H9 (cell line): Measurements from ENCODE around the gene TRPV6. TPM values are rescaled to one million over a fixed set of nuclear protein-coding genes. Genes with fewer than 3 reads are reported as not detected.

Experiments
- DNase-seq: peaks from one replicate; pipeline ENCODE4 v3.0.0-alpha.2; 2017
- H2AFZ ChIP-seq: one replicate; pipeline ENCODE4 v1.6.1; 2013; ENCODE audit warnings: mild to moderate bottlenecking, low read length, control low read depth, moderate library complexity
- H2AK5ac ChIP-seq: 2 replicates; pipeline ENCODE4 v1.6.1; 2013; ENCODE audit warnings: low read length, control low read depth, mixed read lengths; ENCODE audit not compliant: insufficient read length
- H2BK120ac ChIP-seq: one replicate; pipeline ENCODE4 v1.6.1; 2013; ENCODE audit warnings: low read depth, mild to moderate bottlenecking, low read length, control low read depth, inconsistent platforms; ENCODE audit not compliant: poor library complexity, severe bottlenecking
- H2BK12ac ChIP-seq: 2 replicates; pipeline ENCODE4 v1.6.1; 2013; ENCODE audit warnings: low read length, control low read depth, mixed read lengths, low read depth; ENCODE audit not compliant: insufficient read length
- H2BK15ac ChIP-seq: 2 replicates; pipeline ENCODE4 v1.6.1; 2013; ENCODE audit warnings: low read depth, low read length, control low read depth
- H2BK20ac ChIP-seq: one replicate; pipeline ENCODE4 v1.6.1; 2013; ENCODE audit warnings: low read depth, mild to moderate bottlenecking, low read length, control low read depth, inconsistent platforms; ENCODE audit not compliant: poor library complexity, severe bottlenecking
- H2BK5ac ChIP-seq: 2 replicates; pipeline ENCODE4 v1.6.1; 2013; ENCODE audit warnings: low read length, control low read depth, mixed read lengths; ENCODE audit not compliant: insufficient read length
- H3K14ac ChIP-seq: 2 replicates; pipeline ENCODE4 v1.6.1; 2013; ENCODE audit warnings: low read length, control low read depth; ENCODE audit not compliant: insufficient read depth
- H3K18ac ChIP-seq: 2 replicates; pipeline ENCODE4 v1.6.1; 2013; ENCODE audit warnings: low read depth, mild to moderate bottlenecking, mixed read lengths, low read length, control low read depth; ENCODE audit not compliant: insufficient read length
- H3K23ac ChIP-seq: 2 replicates; pipeline ENCODE4 v1.6.1; 2013; ENCODE audit warnings: low read length, control low read depth, mixed read lengths, low read depth; ENCODE audit not compliant: insufficient read length
- H3K23me2 ChIP-seq: 2 replicates; pipeline ENCODE4 v1.6.1; 2013; ENCODE audit warnings: low read depth, mild to moderate bottlenecking, mixed read lengths, low read length, control low read depth; ENCODE audit not compliant: insufficient read length, poor library complexity, severe bottlenecking
- H3K27ac ChIP-seq: 2 replicates; pipeline ENCODE4 v1.5.1; 2013; ENCODE audit warnings: low read length, control low read depth, mixed read lengths, low read depth; ENCODE audit not compliant: insufficient read length
- H3K27me3 ChIP-seq: 2 replicates; pipeline ENCODE4 v1.6.1; 2013; ENCODE audit warnings: low read length, control low read depth, inconsistent platforms; ENCODE audit not compliant: insufficient read depth
- H3K4ac ChIP-seq: 2 replicates; pipeline ENCODE4 v1.6.1; 2013; ENCODE audit warnings: low read depth, mild to moderate bottlenecking, control low read depth, inconsistent platforms, low read length, moderate library complexity
- H3K4me1 ChIP-seq: 2 replicates; pipeline ENCODE4 v1.6.1; 2013; ENCODE audit warnings: low read length, control low read depth, inconsistent platforms; ENCODE audit not compliant: insufficient read depth
- H3K4me2 ChIP-seq: 2 replicates; pipeline ENCODE4 v1.6.1; 2013; ENCODE audit warnings: low read length, control low read depth, mixed read lengths; ENCODE audit not compliant: insufficient read length, insufficient read depth
- H3K56ac ChIP-seq: 2 replicates; pipeline ENCODE4 v1.6.1; 2013; ENCODE audit warnings: low read depth, mild to moderate bottlenecking, mixed read lengths, low read length, control low read depth; ENCODE audit not compliant: insufficient read length
- H3K79me1 ChIP-seq: 2 replicates; pipeline ENCODE4 v1.6.1; 2013; ENCODE audit warnings: low read depth, mild to moderate bottlenecking, moderate library complexity, low read length, control low read depth, inconsistent platforms; ENCODE audit not compliant: insufficient read depth, poor library complexity, severe bottlenecking
- H3K79me2 ChIP-seq: 2 replicates; pipeline ENCODE4 v1.6.1; 2013; ENCODE audit warnings: low read length, control low read depth, inconsistent platforms; ENCODE audit not compliant: insufficient read depth
- H3K9ac ChIP-seq: 2 replicates; pipeline ENCODE4 v1.6.1; 2013; ENCODE audit warnings: low read length, control low read depth, mixed read lengths; ENCODE audit not compliant: insufficient read length; ENCODE audit errors: extremely low read depth
- H3K9me3 ChIP-seq: one replicate; pipeline ENCODE4 v1.6.1; 2013; ENCODE audit warnings: low read depth, low read length, inconsistent platforms; ENCODE audit not compliant: control insufficient read depth
- H3T11ph ChIP-seq: one replicate; pipeline ENCODE4 v1.6.1; 2013; ENCODE audit warnings: mild to moderate bottlenecking, low read length, control low read depth, inconsistent platforms
- H4K20me1 ChIP-seq: one replicate; pipeline ENCODE4 v1.6.1; 2013; ENCODE audit not compliant: control insufficient read depth, insufficient read length, insufficient read depth
- H4K5ac ChIP-seq: 2 replicates; pipeline ENCODE4 v1.6.1; 2013; ENCODE audit warnings: low read depth, mild to moderate bottlenecking, mixed read lengths, low read length, control low read depth; ENCODE audit not compliant: insufficient read length
- H4K8ac ChIP-seq: replicated peaks from 2 replicates; pipeline ENCODE4 v1.6.1; 2013; ENCODE audit warnings: low read length, control low read depth, mixed read lengths, low read depth; ENCODE audit not compliant: insufficient read length
- H4K91ac ChIP-seq: 2 replicates; pipeline ENCODE4 v1.6.1; 2013; ENCODE audit warnings: low read depth, mild to moderate bottlenecking, moderate library complexity, mixed read lengths, low read length, control low read depth; ENCODE audit not compliant: insufficient read length
- H3K27ac Mint-ChIP-seq, 3 experiments: 2 replicates in 2 of 3; 3 replicates in 1 of 3; pipeline ENCODE4 v1.8.0; 2020 to 2021; ENCODE audit warnings: mixed read lengths in 3 of 3, mild to moderate bottlenecking in 1 of 3, moderate library complexity in 1 of 3
- H3K27me3 Mint-ChIP-seq: 2 replicates; pipeline ENCODE4 v1.8.0; 2021; ENCODE audit warnings: low read depth, mild to moderate bottlenecking, moderate library complexity, mixed read lengths
- H3K36me3 Mint-ChIP-seq, 3 experiments: 2 replicates in 2 of 3; 3 replicates in 1 of 3; pipeline ENCODE4 v1.8.0; 2020 to 2021; ENCODE audit warnings: low read depth in 3 of 3, mixed read lengths in 3 of 3; ENCODE audit not compliant: insufficient read depth in 1 of 3
- H3K4me1 Mint-ChIP-seq, 2 experiments: 2 replicates each; pipeline ENCODE4 v1.8.0; 2020; ENCODE audit warnings: mixed read lengths in 2 of 2
- H3K4me3 Mint-ChIP-seq, 2 experiments: 2 replicates in 1 of 2; 3 replicates in 1 of 2; pipeline ENCODE4 v1.8.0; 2020 to 2021; ENCODE audit warnings: mild to moderate bottlenecking in 2 of 2, mixed read lengths in 2 of 2, moderate library complexity in 1 of 2
- H3K9me3 Mint-ChIP-seq, 2 experiments: 2 replicates in 1 of 2; 3 replicates in 1 of 2; pipeline ENCODE4 v1.8.0; 2020; ENCODE audit warnings: mild to moderate bottlenecking in 2 of 2, mixed read lengths in 2 of 2, moderate library complexity in 1 of 2
- WGBS: extraction: QIAGEN DNeasy Blood & Tissue Kit; methylation state at CpG from one replicate; pipeline ENCODE4 v1.1.7; 2013; ENCODE audit warnings: missing lambda C conversion rate, low lambda C conversion rate, mixed read lengths; ENCODE audit not compliant: insufficient read length; ENCODE audit errors: extremely low coverage; 5-methylcytosine and 5-hydroxymethylcytosine counted together
- total RNA-seq: library from RNA; stranded (reverse); gene quantifications from 2 replicates; pipeline ENCODE4 v1.2.1, GENCODE V29; 2021
- TF ChIP-seq, protein P1 (sequence below): fragments of 200-600 bp; sonication (generic); conservative IDR thresholded peaks from 3 replicates; pipeline ENCODE4 v1.8.0; 2021; ENCODE audit warnings: antibody characterized with exemption, mild to moderate bottlenecking

The TRPV6 gene
- total RNA-seq, 1 experiment from 2014 or later = 0.61 TPM

GRCh38 chr7:142901426-142902259 lies 16.1 kb upstream of the TRPV6 start:
- no peak overlapping the region for H4K5ac ChIP-seq
- no peaks in the 10 kb centered on the region for H3K79me2 ChIP-seq
- H3K14ac ChIP-seq = no peak overlapping the region
- no peaks in the 10 kb centered on the region for H3K23me2 ChIP-seq
- WGBS = no CpG with 5 or more reads among the region's 15 CpGs
- Mint-ChIP-seq H3K36me3 (peaks cover 3 to 22% (median 7%) of the 10 kb centered on the region in 3 experiments; a peak in 5 of 7 replicates), H3K4me3 (no peak overlapping the region), H3K9me3 (peaks cover 24 to 31% of the 10 kb centered on the region in 2 experiments), H3K27ac (no peak overlapping the region), H3K27me3 (peaks cover 12% of the 10 kb centered on the region), H3K4me1 (peaks cover 22 to 28% of the 10 kb centered on the region in 2 experiments)
- no peaks in the 10 kb centered on the region; the same call in 1 of the 2 replicates for H3K4me1 ChIP-seq
- H4K91ac ChIP-seq = no peak overlapping the region
- H3T11ph ChIP-seq = no peak overlapping the region
- no peak overlapping the region for H2BK5ac ChIP-seq
- peaks cover 11% of the 10 kb centered on the region for H3K9me3 ChIP-seq
- H3K4ac ChIP-seq = no peak overlapping the region
- no peak overlapping the region for H3K4me2 ChIP-seq
- no peak overlapping the region for H4K8ac ChIP-seq
- H4K20me1 ChIP-seq = no peaks in the 10 kb centered on the region
- H2AFZ ChIP-seq = no peak overlapping the region
- H3K79me1 ChIP-seq = no peaks in the 10 kb centered on the region
- H2BK15ac ChIP-seq = no peak overlapping the region
- TF ChIP-seq, protein P1, sequence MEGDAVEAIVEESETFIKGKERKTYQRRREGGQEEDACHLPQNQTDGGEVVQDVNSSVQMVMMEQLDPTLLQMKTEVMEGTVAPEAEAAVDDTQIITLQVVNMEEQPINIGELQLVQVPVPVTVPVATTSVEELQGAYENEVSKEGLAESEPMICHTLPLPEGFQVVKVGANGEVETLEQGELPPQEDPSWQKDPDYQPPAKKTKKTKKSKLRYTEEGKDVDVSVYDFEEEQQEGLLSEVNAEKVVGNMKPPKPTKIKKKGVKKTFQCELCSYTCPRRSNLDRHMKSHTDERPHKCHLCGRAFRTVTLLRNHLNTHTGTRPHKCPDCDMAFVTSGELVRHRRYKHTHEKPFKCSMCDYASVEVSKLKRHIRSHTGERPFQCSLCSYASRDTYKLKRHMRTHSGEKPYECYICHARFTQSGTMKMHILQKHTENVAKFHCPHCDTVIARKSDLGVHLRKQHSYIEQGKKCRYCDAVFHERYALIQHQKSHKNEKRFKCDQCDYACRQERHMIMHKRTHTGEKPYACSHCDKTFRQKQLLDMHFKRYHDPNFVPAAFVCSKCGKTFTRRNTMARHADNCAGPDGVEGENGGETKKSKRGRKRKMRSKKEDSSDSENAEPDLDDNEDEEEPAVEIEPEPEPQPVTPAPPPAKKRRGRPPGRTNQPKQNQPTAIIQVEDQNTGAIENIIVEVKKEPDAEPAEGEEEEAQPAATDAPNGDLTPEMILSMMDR = no peak
- no peak overlapping the region for H3K9ac ChIP-seq
- H3K27me3 ChIP-seq = no peaks in the 10 kb centered on the region
- no peak overlapping the region for H2BK120ac ChIP-seq
- H3K23ac ChIP-seq = no peak overlapping the region
- no peak overlapping the region for H2AK5ac ChIP-seq
- no peak for DNase-seq
- H3K56ac ChIP-seq = no peak overlapping the region
- H2BK12ac ChIP-seq = no peak overlapping the region
- H3K18ac ChIP-seq = no peak overlapping the region
- H3K27ac ChIP-seq = no peak overlapping the region
- no peak overlapping the region for H2BK20ac ChIP-seq
